SK-N-DZ (cell line): ENCODE results near the gene ACSF2.
A peak's percentile ranks its signal among the peaks of the same experiment; 100 is the strongest.

Experiments used
- DNase-seq: peaks from one replicate; pipeline ENCODE4 v3.0.0-alpha.2; 2015; ENCODE audit warnings: low spot score

Gene ACSF2

GRCh38 chr17:50477976-50478375, 52.0 kb downstream of the ACSF2 start:
- no peak for DNase-seq

GRCh38 chr17:50478391-50479381, 52.7 kb downstream of the ACSF2 start, which contains the start of gene RSAD1:
RSAD1 (plus strand) TSS chr17:50478860; CDS start chr17:50478885, 25 bp downstream.
- DNase-seq = peak; percentile 92

- peak; percentile 90 for DNase-seq
Measured at GRCh38 chr17:50479522-50480141, 53.6 kb downstream of the ACSF2 start.

GRCh38 chr17:50480142-50480764, 54.2 kb downstream of the ACSF2 start:
- DNase-seq = no peak

- no peak for DNase-seq
Measured at GRCh38 chr17:50480854-50481490, 55.0 kb downstream of the ACSF2 start.

- DNase-seq = no peak
Measured at GRCh38 chr17:50481648-50482047, 55.6 kb downstream of the ACSF2 start.

GRCh38 chr17:50482110-50482509, 56.1 kb downstream of the ACSF2 start:
- DNase-seq = no peak

GRCh38 chr17:50482516-50482915, 56.5 kb downstream of the ACSF2 start:
- peak; percentile 77 for DNase-seq

- no peak for DNase-seq
Measured at GRCh38 chr17:50483266-50483665, 57.2 kb downstream of the ACSF2 start.

GRCh38 chr17:50484386-50485155, 58.6 kb downstream of the ACSF2 start:
- DNase-seq = no peak

- no peak for DNase-seq
Measured at GRCh38 chr17:50487213-50488096, 61.4 kb downstream of the ACSF2 start.

GRCh38 chr17:50488880-50489279, 62.9 kb downstream of the ACSF2 start:
- DNase-seq = no peak

- no peak for DNase-seq
Measured at GRCh38 chr17:50491505-50491904, 65.5 kb downstream of the ACSF2 start.

- DNase-seq = no peak
Measured at GRCh38 chr17:50492214-50492613, 66.2 kb downstream of the ACSF2 start.

- no peak for DNase-seq
Measured at GRCh38 chr17:50493744-50494143, 67.7 kb downstream of the ACSF2 start.

GRCh38 chr17:50495217-50495823, 69.3 kb downstream of the ACSF2 start:
- no peak for DNase-seq

- no peak for DNase-seq
Measured at GRCh38 chr17:50495918-50496317, 69.9 kb downstream of the ACSF2 start.

GRCh38 chr17:50498021-50498874, 72.2 kb downstream of the ACSF2 start:
- no peak for DNase-seq

- DNase-seq = no peak
Measured at GRCh38 chr17:50499270-50499669, 73.3 kb downstream of the ACSF2 start.
